DOHH2 (cell line): ENCODE data around the gene RARB.

Source experiments
- EZH2phosphoT487 ChIP-seq: fragments of 200-600 bp; sonication (generic); IDR thresholded peaks from 2 replicates; pipeline ENCODE4 v1.6.1; 2017; ENCODE audit warnings: borderline replicate concordance, mild to moderate bottlenecking, antibody characterized with exemption, low read length, moderate library complexity, mixed read lengths
- TF ChIP-seq, protein P1 (sequence below): fragments of 200-600 bp; sonication (generic); IDR thresholded peaks from one replicate; pipeline ENCODE4 v1.5.1; 2014; ENCODE audit warnings: antibody characterized with exemption, mild to moderate bottlenecking, low read depth, low read length; ENCODE audit not compliant: poor library complexity, severe bottlenecking

DNA sequence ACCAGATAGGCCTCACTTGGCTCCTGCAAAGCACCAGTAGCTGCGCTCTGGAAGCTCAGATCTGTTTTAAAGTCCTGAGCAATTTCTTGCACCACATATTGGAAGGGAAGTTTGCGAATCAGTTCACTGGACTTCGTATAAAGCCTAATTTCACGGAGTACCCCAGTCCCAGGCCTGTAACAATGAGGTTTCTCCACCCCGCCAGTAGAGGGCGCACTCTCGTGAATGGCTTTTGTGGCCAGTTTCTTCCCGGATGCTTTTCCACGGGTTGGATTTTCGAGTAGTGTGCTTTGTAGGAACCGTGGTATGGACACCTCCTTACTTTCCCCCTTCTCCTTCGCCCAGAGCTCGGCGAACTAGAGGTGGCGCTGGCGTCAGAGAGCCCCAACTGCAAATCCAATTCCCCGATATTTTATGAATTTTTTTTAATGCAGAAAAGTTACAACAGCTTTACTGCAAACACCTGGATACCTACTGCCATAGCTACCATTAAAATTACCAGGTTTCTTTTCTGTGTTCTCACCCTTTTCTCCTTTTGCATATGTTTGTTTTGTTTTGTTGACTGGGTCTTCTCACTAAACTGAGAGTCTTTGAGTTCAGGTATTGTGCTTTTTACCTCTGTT, 13.3 kb downstream of the RARB start:
- TF ChIP-seq, protein P1, sequence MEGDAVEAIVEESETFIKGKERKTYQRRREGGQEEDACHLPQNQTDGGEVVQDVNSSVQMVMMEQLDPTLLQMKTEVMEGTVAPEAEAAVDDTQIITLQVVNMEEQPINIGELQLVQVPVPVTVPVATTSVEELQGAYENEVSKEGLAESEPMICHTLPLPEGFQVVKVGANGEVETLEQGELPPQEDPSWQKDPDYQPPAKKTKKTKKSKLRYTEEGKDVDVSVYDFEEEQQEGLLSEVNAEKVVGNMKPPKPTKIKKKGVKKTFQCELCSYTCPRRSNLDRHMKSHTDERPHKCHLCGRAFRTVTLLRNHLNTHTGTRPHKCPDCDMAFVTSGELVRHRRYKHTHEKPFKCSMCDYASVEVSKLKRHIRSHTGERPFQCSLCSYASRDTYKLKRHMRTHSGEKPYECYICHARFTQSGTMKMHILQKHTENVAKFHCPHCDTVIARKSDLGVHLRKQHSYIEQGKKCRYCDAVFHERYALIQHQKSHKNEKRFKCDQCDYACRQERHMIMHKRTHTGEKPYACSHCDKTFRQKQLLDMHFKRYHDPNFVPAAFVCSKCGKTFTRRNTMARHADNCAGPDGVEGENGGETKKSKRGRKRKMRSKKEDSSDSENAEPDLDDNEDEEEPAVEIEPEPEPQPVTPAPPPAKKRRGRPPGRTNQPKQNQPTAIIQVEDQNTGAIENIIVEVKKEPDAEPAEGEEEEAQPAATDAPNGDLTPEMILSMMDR, result peak; percentile 99
- no peak for TF ChIP-seq EZH2phosphoT487
